ENCODE data around the gene ERN1.
A peak's percentile ranks its signal among the peaks of the same experiment; 100 is the strongest.

ERN1 gene

DNA sequence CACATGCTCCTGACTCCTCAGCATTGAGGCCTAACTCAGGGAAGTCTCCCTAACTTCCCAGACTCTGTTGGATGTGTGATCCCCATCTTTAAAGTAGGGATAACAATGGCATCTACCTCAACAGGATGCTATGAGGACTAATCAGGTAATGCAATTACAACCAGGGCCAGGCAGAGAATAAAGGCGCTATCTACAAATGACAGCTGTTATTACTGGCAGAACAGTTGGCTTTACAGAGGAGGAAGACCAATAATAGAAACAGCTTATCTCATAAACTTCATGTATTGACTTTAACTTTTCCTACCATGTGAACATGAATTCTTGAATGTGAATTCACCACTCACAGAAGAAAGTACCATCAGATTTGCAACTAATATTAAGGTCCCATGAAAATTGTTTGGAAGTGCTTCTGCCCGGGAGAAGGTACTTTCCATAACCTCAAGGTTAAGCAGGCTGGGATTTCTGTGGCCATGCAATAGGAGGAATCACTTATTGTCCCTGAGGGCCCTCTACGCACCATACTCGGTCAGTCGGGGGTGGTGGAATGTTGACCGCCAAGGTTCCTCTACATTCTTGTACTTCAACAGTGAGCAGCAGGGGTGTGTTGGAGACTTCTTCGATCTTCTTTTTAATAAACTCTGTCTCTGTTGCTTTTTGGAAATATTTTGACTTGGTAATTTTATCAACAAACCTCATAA lies 22.6 kb upstream of the ERN1 start:
- H3K4me1 ChIP-seq = peaks cover 30% of the 10 kb centered on the region
- no peaks in the 10 kb centered on the region for H3K27me3 ChIP-seq
- H3K4me3 ChIP-seq (ENCODE audit: low read depth, low read length) = no peak overlapping the region
- H3K36me3 ChIP-seq = peaks cover 27% of the 10 kb centered on the region
- no peaks in the 10 kb centered on the region for H3K9me3 ChIP-seq
- TF ChIP-seq, protein P1, sequence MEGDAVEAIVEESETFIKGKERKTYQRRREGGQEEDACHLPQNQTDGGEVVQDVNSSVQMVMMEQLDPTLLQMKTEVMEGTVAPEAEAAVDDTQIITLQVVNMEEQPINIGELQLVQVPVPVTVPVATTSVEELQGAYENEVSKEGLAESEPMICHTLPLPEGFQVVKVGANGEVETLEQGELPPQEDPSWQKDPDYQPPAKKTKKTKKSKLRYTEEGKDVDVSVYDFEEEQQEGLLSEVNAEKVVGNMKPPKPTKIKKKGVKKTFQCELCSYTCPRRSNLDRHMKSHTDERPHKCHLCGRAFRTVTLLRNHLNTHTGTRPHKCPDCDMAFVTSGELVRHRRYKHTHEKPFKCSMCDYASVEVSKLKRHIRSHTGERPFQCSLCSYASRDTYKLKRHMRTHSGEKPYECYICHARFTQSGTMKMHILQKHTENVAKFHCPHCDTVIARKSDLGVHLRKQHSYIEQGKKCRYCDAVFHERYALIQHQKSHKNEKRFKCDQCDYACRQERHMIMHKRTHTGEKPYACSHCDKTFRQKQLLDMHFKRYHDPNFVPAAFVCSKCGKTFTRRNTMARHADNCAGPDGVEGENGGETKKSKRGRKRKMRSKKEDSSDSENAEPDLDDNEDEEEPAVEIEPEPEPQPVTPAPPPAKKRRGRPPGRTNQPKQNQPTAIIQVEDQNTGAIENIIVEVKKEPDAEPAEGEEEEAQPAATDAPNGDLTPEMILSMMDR (IDR thresholded peaks at IDR 0.05; ENCODE audit: low read depth, low read length) = no peak
- no peak for DNase-seq

DNA sequence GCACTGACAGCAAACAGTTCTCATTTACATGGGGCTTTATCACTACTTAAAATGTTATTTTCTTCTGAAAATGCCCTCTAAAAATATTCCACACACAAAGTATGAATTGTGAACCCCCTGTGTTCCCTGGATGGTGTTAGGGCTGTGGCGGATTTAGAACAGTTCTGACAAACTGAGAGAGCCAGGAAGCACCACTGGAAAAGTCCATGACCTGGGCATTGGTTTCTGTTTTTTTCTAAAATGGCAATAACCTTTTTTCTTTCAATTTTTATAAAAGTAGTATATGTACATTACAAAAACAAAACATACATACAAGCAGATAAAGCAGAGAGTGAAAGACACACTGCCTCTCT lies 21.0 kb upstream of the ERN1 start:
- Histone ChIP-seq H3K27me3 (no peaks in the 10 kb centered on the region), H3K4me1 (peaks cover 29% of the 10 kb centered on the region), H3K4me3 (ENCODE audit: low read depth, low read length) (no peak overlapping the region), H3K9me3 (no peaks in the 10 kb centered on the region), H3K36me3 (peaks cover 42% of the 10 kb centered on the region)
- DNase-seq = no peak
- TF ChIP-seq, protein P1 (IDR thresholded peaks at IDR 0.05; ENCODE audit: low read depth, low read length) = no peak

DNA sequence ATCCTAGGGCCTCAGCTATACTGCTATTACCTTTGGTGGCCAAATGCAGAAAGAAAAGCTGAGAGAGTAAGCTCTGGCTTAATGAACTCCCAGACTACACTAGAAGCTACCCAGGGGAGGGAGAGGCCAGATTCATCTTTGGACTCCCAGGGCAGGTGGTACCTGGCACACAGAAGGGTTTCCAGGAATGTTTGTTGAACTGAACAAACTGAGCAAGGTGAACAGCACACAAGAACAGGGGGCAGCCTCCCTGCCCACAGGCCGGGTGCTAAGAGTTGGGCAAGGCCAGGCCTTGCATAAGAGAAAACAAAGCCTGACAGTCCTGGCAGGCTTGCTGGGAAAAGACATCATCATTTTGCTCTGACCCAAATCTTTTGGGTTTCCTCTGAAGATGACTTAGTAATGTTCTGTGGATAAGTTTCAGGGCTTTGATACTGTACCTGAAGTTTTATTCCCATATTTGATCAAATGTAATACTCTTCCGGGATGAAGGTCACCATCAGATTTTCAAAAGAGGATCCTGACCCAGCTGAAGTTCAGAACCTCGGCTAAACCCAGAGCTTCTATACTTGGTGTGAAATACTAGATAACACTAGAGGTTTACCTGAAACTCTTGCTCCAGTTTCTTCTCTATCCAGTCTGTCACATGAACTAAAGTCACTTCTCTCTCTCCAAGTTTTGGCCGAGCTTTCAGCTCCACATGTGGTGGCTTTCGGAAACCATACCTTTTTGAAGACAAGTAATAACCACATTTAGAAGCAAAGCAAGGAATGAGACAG lies 20.5 kb upstream of the ERN1 start:
- TF ChIP-seq, protein P1 (IDR thresholded peaks at IDR 0.05; ENCODE audit: low read depth, low read length) = no peak
- no peaks in the 10 kb centered on the region for H3K9me3 ChIP-seq
- no peak overlapping the region for H3K4me3 ChIP-seq (ENCODE audit: low read depth, low read length)
- peaks cover 29% of the 10 kb centered on the region for H3K4me1 ChIP-seq
- DNase-seq = no peak
- peaks cover 43% of the 10 kb centered on the region for H3K36me3 ChIP-seq
- no peaks in the 10 kb centered on the region for H3K27me3 ChIP-seq

DNA sequence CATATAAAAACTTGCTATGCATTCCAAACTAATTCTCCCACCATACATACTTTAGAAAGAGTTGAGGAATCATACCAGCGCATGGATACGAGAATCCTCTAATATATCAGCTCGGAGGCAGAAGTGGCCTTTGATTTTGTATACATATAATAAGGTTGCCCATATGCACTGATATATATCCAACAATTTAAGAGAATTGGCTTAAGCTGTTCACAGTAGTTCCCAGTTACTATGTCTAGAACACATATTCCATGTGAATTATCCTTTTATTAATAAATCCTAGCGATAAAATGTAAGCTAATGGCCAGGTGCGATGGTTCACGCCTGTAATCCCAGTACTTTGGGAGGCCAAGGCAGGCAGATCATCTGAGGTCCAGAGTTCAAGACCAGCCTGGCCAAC lies 19.3 kb upstream of the ERN1 start:
- H3K36me3 ChIP-seq = peaks cover 43% of the 10 kb centered on the region
- H3K4me3 ChIP-seq (ENCODE audit: low read depth, low read length) = no peak overlapping the region
- no peaks in the 10 kb centered on the region for H3K27me3 ChIP-seq
- H3K4me1 ChIP-seq = peaks cover 29% of the 10 kb centered on the region
- no peak for DNase-seq
- no peaks in the 10 kb centered on the region for H3K9me3 ChIP-seq
- TF ChIP-seq, protein P1 (IDR thresholded peaks at IDR 0.05; ENCODE audit: low read depth, low read length) = no peak

DNA sequence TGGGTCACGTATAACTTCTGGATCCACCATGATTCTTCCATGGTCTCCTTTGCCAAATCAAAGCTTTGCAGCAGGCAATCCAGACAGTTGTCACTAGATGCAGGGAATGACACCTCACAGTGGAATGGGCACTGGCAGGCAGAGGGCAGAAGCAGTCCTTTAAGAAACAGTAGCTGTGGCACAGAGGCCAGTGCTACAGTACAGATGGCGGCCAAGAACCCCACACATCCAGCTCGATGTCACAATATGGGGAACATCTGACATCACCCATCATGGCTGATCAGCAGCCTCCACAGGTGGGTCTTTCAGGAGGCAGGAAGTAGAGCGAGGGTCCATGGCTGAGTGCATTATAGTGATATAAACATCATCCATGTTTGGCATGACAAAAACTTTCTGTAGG lies 18.8 kb upstream of the ERN1 start:
- no peak for DNase-seq
- H3K27me3 ChIP-seq = no peaks in the 10 kb centered on the region
- no peak overlapping the region for H3K4me3 ChIP-seq (ENCODE audit: low read depth, low read length)
- H3K36me3 ChIP-seq = peaks cover 43% of the 10 kb centered on the region
- TF ChIP-seq, protein P1 (IDR thresholded peaks at IDR 0.05; ENCODE audit: low read depth, low read length) = peak; percentile 37
- no peaks in the 10 kb centered on the region for H3K9me3 ChIP-seq
- H3K4me1 ChIP-seq = peaks cover 29% of the 10 kb centered on the region

Data from BE2C (cell line).